Gastroesophageal sphincter (tissue), 4 donors: Measurements from ENCODE around the gene GRSF1. TPM values are rescaled to one million over a fixed set of nuclear protein-coding genes. Genes with fewer than 3 reads are reported as not detected.
"Not testable (repeated sequence)": the region's sequence is repeated elsewhere in the genome, so short reads cannot be mapped to it uniquely, and the experiment has no call there.

Experiments
- ATAC-seq: fragments of 150-250 bp; one replicate; pipeline ENCODE4 v1.9.1; 2016; ENCODE audit warnings: mild to moderate bottlenecking, moderate library complexity
- H3K27ac ChIP-seq, 4 donors: fragments of 200-600 bp; sonication (generic) in 3 of 4; 1 replicate in 3 of 4; 2 replicates in 1 of 4; pipeline ENCODE4 v1.5.1; 2016 to 2019
- H3K27me3 ChIP-seq: fragments of 200-600 bp; sonication (generic); one replicate; pipeline ENCODE4 v1.5.1; 2019
- H3K36me3 ChIP-seq, 2 donors: fragments of 200-600 bp; sonication (generic); one replicate each; pipeline ENCODE4 v1.5.1; 2019; ENCODE audit warnings: control low read depth in 1 of 2
- H3K4me1 ChIP-seq, 3 donors: fragments of 200-600 bp; sonication (generic); 1 replicate in 2 of 3; 2 replicates in 1 of 3; pipeline ENCODE4 v1.5.1; 2016 to 2019; ENCODE audit warnings: control low read depth in 2 of 3
- H3K4me3 ChIP-seq, 2 donors: fragments of 200-600 bp; sonication (generic); one replicate each; pipeline ENCODE4 v1.5.1; 2019; ENCODE audit warnings: mild to moderate bottlenecking in 1 of 2, moderate library complexity in 1 of 2
- H3K9me3 ChIP-seq, 3 donors: fragments of 200-600 bp; sonication (generic); one replicate each; pipeline ENCODE4 v1.5.1; 2017 to 2019; ENCODE audit warnings: control low read depth in 2 of 3
- CTCF ChIP-seq, 4 experiments: fragments of 200-600 bp in 2 of 4; fragments of 450-650 bp in 2 of 4; sonication (generic) in 1 of 4; IDR thresholded peaks; one replicate each; pipeline ENCODE4 v1.5.1; 2017 to 2019; ENCODE audit warnings: antibody characterized with exemption in 4 of 4, mild to moderate bottlenecking in 2 of 4, moderate library complexity in 2 of 4
- EP300 ChIP-seq: sonication (generic); formaldehyde crosslinking; IDR thresholded peaks from one replicate; pipeline ENCODE4 v1.6.1; 2017; ENCODE audit warnings: antibody characterized with exemption, mild to moderate bottlenecking
- POLR2A ChIP-seq, 2 donors: fragments of 450-650 bp; IDR thresholded peaks; one replicate each; pipeline ENCODE4 v1.6.1; 2017; ENCODE audit warnings: antibody characterized with exemption in 2 of 2, mild to moderate bottlenecking in 2 of 2, moderate library complexity in 1 of 2
- POLR2AphosphoS5 ChIP-seq: sonication (generic); formaldehyde crosslinking; IDR thresholded peaks from one replicate; pipeline ENCODE4 v1.6.1; 2017; ENCODE audit warnings: antibody characterized with exemption
- WGBS, 2 donors: methylation state at CpG; one replicate each; pipeline ENCODE4 v1.1.5; 2018; ENCODE audit warnings: low coverage in 1 of 2; 5-methylcytosine and 5-hydroxymethylcytosine counted together
- small RNA-seq, 4 donors: library from RNA; depleted of rRNA; stranded (forward); fragments of <200 nt; gene quantifications; one replicate each; pipeline ENCODE3, GENCODE V24; 2016
- total RNA-seq, 4 donors: library from RNA; depleted of rRNA; stranded (reverse); fragments of >200 nt; gene quantifications; one replicate each; pipeline ENCODE4 v1.1.0, GENCODE V29; 2016

The GRSF1 gene
- total RNA-seq, 4 donors from 2014 or later: 60.7 to 73.5 (median 63.5) TPM

- no peaks in the 10 kb centered on the region for H3K27me3 ChIP-seq
- H3K27ac ChIP-seq: no peak overlapping the region
- ATAC-seq: no peak
- 55 to 56% methylated on average over 4 of the region's 4 CpGs for WGBS, 2 donors
- no peak overlapping the region for H3K4me3 ChIP-seq
- H3K9me3 ChIP-seq: no peaks in the 10 kb centered on the region
- TF ChIP-seq POLR2AphosphoS5 (no peak), POLR2A (IDR thresholded peaks at IDR 0.05) (no peak)
- peaks cover 0 to 96% of the 10 kb centered on the region in 2 donors for H3K36me3 ChIP-seq
- H3K4me1 ChIP-seq: peaks cover 3 to 12% (median 4%) of the 10 kb centered on the region in 3 donors
Observed at GRCh38 chr4:70783096-70783495, 56.6 kb downstream of the GRSF1 start.

GRCh38 chr4:70778888-70779422, 60.7 kb downstream of the GRSF1 start:
- no peaks in the 10 kb centered on the region for H3K9me3 ChIP-seq
- peak; percentile 39 for ATAC-seq
- H3K4me1 ChIP-seq: peaks cover 3 to 12% (median 4%) of the 10 kb centered on the region in 3 donors
- H3K27ac ChIP-seq: peak overlapping the region; percentile 7 to 59 (median 48)
- TF ChIP-seq POLR2AphosphoS5 (peak; percentile 67), CTCF (IDR thresholded peaks at IDR 0.05) (peak in 1 of 4 experiments; percentile 1), EP300 (no peak)
- 23 to 27% methylated on average over 3 to 5 of the region's 5 CpGs for WGBS, 2 donors
- H3K36me3 ChIP-seq: peaks cover 0 to 86% of the 10 kb centered on the region in 2 donors
- no peak overlapping the region for H3K4me3 ChIP-seq
- no peaks in the 10 kb centered on the region for H3K27me3 ChIP-seq

- no peaks in the 10 kb centered on the region for H3K9me3 ChIP-seq
- no peaks in the 10 kb centered on the region for H3K4me1 ChIP-seq
- 89 to 92% methylated on average over 6 of the region's 6 CpGs for WGBS, 2 donors
- H3K4me3 ChIP-seq: no peak overlapping the region
- ATAC-seq: no peak
- H3K27me3 ChIP-seq: no peaks in the 10 kb centered on the region
- TF ChIP-seq POLR2A (IDR thresholded peaks at IDR 0.05): no peak
- TF ChIP-seq CTCF (IDR thresholded peaks at IDR 0.05): no peak
- no peak for TF ChIP-seq POLR2AphosphoS5
- no peak for TF ChIP-seq EP300
- no peak overlapping the region for H3K27ac ChIP-seq
- peaks cover 0 to 80% of the 10 kb centered on the region in 2 donors for H3K36me3 ChIP-seq
Observed at GRCh38 chr4:70772929-70773555, 66.6 kb downstream of the GRSF1 start.

DNA sequence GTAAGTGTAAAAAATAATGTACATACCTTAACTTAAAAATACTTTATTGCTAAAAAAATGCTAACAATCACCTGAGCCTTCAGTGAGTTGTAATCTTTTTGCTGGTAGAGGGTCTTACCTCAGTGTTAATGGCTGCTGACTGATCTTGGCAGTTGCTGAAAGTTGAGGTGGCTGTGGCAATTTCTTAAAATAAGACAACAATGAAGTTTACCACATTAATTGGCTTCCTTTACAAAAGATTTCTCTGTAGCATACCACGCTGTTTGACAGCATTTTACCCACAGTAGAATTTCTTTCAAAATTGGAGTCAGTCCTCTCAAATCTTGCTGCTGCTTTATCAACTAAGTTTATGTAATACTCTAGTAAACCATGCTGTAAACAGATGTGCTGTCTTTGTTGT, 70.3 kb downstream of the GRSF1 start:
- ATAC-seq, H3K4me1 ChIP-seq, H3K27ac ChIP-seq, H3K9me3 ChIP-seq, H3K4me3 ChIP-seq, H3K27me3 ChIP-seq: not testable (repeated sequence)
- 80 to 100% methylated on average over 1 of the region's 1 CpG for WGBS, 2 donors
- H3K36me3 ChIP-seq: peaks cover 0 to 84% of the 10 kb centered on the region in 2 donors

DNA sequence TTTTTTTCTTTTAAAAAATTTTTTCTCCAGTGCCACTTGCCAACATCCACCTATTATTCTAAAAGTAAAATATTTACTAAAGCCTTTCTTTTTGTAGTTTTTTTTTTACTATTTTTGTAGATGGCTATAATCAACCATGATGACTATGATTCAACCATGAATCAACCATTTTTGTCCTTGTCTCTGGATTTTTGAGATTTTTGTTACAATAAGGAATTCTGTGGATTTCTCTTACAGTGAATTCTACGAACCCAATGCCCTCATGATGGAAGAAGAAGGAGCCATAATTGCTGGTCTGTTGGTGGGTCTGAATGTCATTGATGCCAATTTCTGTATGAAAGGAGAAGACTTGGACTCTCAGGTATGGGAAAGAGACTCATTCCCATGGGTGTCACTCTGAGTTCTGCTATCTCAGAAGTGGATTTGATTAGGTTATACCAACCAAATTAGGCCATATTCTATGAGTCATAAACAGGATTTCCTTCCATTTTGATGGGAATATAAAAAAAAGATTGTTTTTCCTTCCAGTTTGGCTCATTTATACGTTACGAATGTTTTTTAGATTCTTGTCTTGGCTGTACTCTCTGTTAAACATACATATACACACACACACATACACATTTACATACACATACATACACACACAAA, 71.3 kb downstream of the GRSF1 start:
- peaks cover 0 to 94% of the 10 kb centered on the region in 2 donors for H3K36me3 ChIP-seq

More for the DNA sequence above, 71.3 kb downstream of the GRSF1 start:
- WGBS, 2 donors: 81 to 96% methylated on average over 3 of the region's 3 CpGs
- Histone ChIP-seq H3K27me3 (no peaks in the 10 kb centered on the region), H3K27ac (no peak overlapping the region), H3K4me1 (no peaks in the 10 kb centered on the region), H3K9me3 (no peaks in the 10 kb centered on the region), H3K4me3 (no peak overlapping the region)
- no peak for ATAC-seq
- TF ChIP-seq POLR2A (IDR thresholded peaks at IDR 0.05): no peak
- no peak for TF ChIP-seq EP300
- no peak for TF ChIP-seq POLR2AphosphoS5
- TF ChIP-seq CTCF (IDR thresholded peaks at IDR 0.05): no peak

Small RNA genes within 50 kb of the gene (small RNA-seq; reads per million reads assigned to genes)
- gene RF00026 (0 reads per million in 4 donors), gene RNU6-891P (0 reads per million in 4 donors)

Other genes starting within 250 kb of the GRSF1 start
- not detected for gene AMBN, start 247.6 kb downstream of the GRSF1 start, total RNA-seq
- gene ENAM, start 211.1 kb downstream of the GRSF1 start, total RNA-seq: under 1 TPM in 2 of 4 donors, not detected in 2; 0.16 to 0.54 TPM
- gene JCHAIN, start 173.4 kb downstream of the GRSF1 start, total RNA-seq: 10 to 100 TPM in 1 of 4 donors, 1 to 10 TPM in 2, not detected in 1; 2.3 to 24.6 (median 7.8) TPM
- gene UTP3, start 151.4 kb downstream of the GRSF1 start, total RNA-seq: 10 to 100 TPM; 20.9 to 30.8 (median 24.0) TPM
- gene RUFY3, start 117.9 kb downstream of the GRSF1 start, total RNA-seq: 10 to 100 TPM; 40.4 to 57.7 (median 49.7) TPM
- 10 to 100 TPM; 19.6 to 31.5 (median 26.2) TPM for gene MOB1B, start 62.5 kb upstream of the GRSF1 start, total RNA-seq
- 10 to 100 TPM; 13.2 to 24.9 (median 21.7) TPM for gene DCK, start 153.8 kb upstream of the GRSF1 start, total RNA-seq